Measurements from ENCODE around the gene GALNTL6. TPM values are rescaled to one million over a fixed set of nuclear protein-coding genes. Genes with fewer than 3 reads are reported as not detected.

Gene GALNTL6
- total RNA-seq, 2 experiments from 2014 or later = not detected

- DNase-seq = no peak
- Mint-ChIP-seq H3K36me3 (ENCODE audit: low read depth) (no peaks in the 10 kb centered on the region), H3K27me3 (ENCODE audit: low read depth) (no peaks in the 10 kb centered on the region), H3K4me3 (no peak overlapping the region), H3K4me1 (ENCODE audit: low read depth) (no peaks in the 10 kb centered on the region), H3K27ac (no peak overlapping the region), H3K9me3 (peaks cover 5% of the 10 kb centered on the region)
- intact Hi-C loops (cut with micrococcal nuclease) = no loop called here
- CTCF ChIA-PET = no interaction called here
These were observed 291.3 kb downstream of the GALNTL6 start for GRCh38 chr4:172104539-172104938.

- CTCF ChIA-PET = no interaction called here
- Mint-ChIP-seq H3K27me3 (ENCODE audit: low read depth) (no peaks in the 10 kb centered on the region), H3K4me1 (ENCODE audit: low read depth) (no peaks in the 10 kb centered on the region), H3K4me3 (no peak overlapping the region), H3K9me3 (peaks cover 3% of the 10 kb centered on the region), H3K27ac (no peak overlapping the region), H3K36me3 (ENCODE audit: low read depth) (no peaks in the 10 kb centered on the region)
- intact Hi-C loops (cut with micrococcal nuclease) = no loop called here
- DNase-seq = no peak
These were observed 292.7 kb downstream of the GALNTL6 start for GRCh38 chr4:172105918-172106317.

- intact Hi-C loops (cut with micrococcal nuclease) = no loop called here
- no peak overlapping the region for H3K27ac Mint-ChIP-seq
- H3K36me3 Mint-ChIP-seq (ENCODE audit: low read depth) = no peaks in the 10 kb centered on the region
- H3K9me3 Mint-ChIP-seq = no peaks in the 10 kb centered on the region
- H3K4me1 Mint-ChIP-seq (ENCODE audit: low read depth) = no peaks in the 10 kb centered on the region
- no peak overlapping the region for H3K4me3 Mint-ChIP-seq
- no peaks in the 10 kb centered on the region for H3K27me3 Mint-ChIP-seq (ENCODE audit: low read depth)
- CTCF ChIA-PET = no interaction called here
- no peak for DNase-seq
These were observed 296.3 kb downstream of the GALNTL6 start for GRCh38 chr4:172109466-172109865.

GRCh38 chr4:172124656-172125308 lies 311.6 kb downstream of the GALNTL6 start:
- Mint-ChIP-seq H3K4me1 (ENCODE audit: low read depth) (no peaks in the 10 kb centered on the region), H3K36me3 (ENCODE audit: low read depth) (no peaks in the 10 kb centered on the region), H3K27me3 (ENCODE audit: low read depth) (no peaks in the 10 kb centered on the region), H3K4me3 (no peak overlapping the region), H3K27ac (no peak overlapping the region), H3K9me3 (no peaks in the 10 kb centered on the region)
- DNase-seq = no peak
- intact Hi-C loops (cut with micrococcal nuclease) = no loop called here
- CTCF ChIA-PET = no interaction called here

- H3K27me3 Mint-ChIP-seq (ENCODE audit: low read depth) = no peaks in the 10 kb centered on the region
- H3K36me3 Mint-ChIP-seq (ENCODE audit: low read depth) = no peaks in the 10 kb centered on the region
- intact Hi-C loops (cut with micrococcal nuclease) = no loop called here
- no peak for DNase-seq
- H3K9me3 Mint-ChIP-seq = peaks cover 2% of the 10 kb centered on the region
- H3K4me1 Mint-ChIP-seq (ENCODE audit: low read depth) = no peaks in the 10 kb centered on the region
- CTCF ChIA-PET = no interaction called here
- no peak overlapping the region for H3K4me3 Mint-ChIP-seq
- H3K27ac Mint-ChIP-seq = no peak overlapping the region
These were observed 312.2 kb downstream of the GALNTL6 start for GRCh38 chr4:172125443-172125842.

GRCh38 chr4:172127168-172127567 lies 314.0 kb downstream of the GALNTL6 start:
- H3K27me3 Mint-ChIP-seq (ENCODE audit: low read depth) = no peaks in the 10 kb centered on the region
- no peak overlapping the region for H3K4me3 Mint-ChIP-seq
- H3K9me3 Mint-ChIP-seq = peaks cover 2% of the 10 kb centered on the region
- CTCF ChIA-PET = no interaction called here
- no peaks in the 10 kb centered on the region for H3K4me1 Mint-ChIP-seq (ENCODE audit: low read depth)
- no peaks in the 10 kb centered on the region for H3K36me3 Mint-ChIP-seq (ENCODE audit: low read depth)
- no peak for DNase-seq
- intact Hi-C loops (cut with micrococcal nuclease) = no loop called here
- H3K27ac Mint-ChIP-seq = no peak overlapping the region

- no peak for DNase-seq
- peaks cover 2% of the 10 kb centered on the region for H3K9me3 Mint-ChIP-seq
- CTCF ChIA-PET = no interaction called here
- no peaks in the 10 kb centered on the region for H3K27me3 Mint-ChIP-seq (ENCODE audit: low read depth)
- H3K27ac Mint-ChIP-seq = no peak overlapping the region
- H3K4me3 Mint-ChIP-seq = no peak overlapping the region
- H3K4me1 Mint-ChIP-seq (ENCODE audit: low read depth) = no peaks in the 10 kb centered on the region
- no peaks in the 10 kb centered on the region for H3K36me3 Mint-ChIP-seq (ENCODE audit: low read depth)
- intact Hi-C loops (cut with micrococcal nuclease) = no loop called here
These were observed 316.4 kb downstream of the GALNTL6 start for GRCh38 chr4:172129593-172129992.

- intact Hi-C loops (cut with micrococcal nuclease) = no loop called here
- no peak for DNase-seq
- no peak overlapping the region for H3K4me3 Mint-ChIP-seq
- H3K4me1 Mint-ChIP-seq (ENCODE audit: low read depth) = no peaks in the 10 kb centered on the region
- H3K36me3 Mint-ChIP-seq (ENCODE audit: low read depth) = no peaks in the 10 kb centered on the region
- peaks cover 7% of the 10 kb centered on the region for H3K9me3 Mint-ChIP-seq
- H3K27me3 Mint-ChIP-seq (ENCODE audit: low read depth) = no peaks in the 10 kb centered on the region
- CTCF ChIA-PET = no interaction called here
- no peak overlapping the region for H3K27ac Mint-ChIP-seq
These were observed 321.3 kb downstream of the GALNTL6 start for GRCh38 chr4:172134521-172134920.

- CTCF ChIA-PET = no interaction called here
- no peaks in the 10 kb centered on the region for H3K27me3 Mint-ChIP-seq (ENCODE audit: low read depth)
- intact Hi-C loops (cut with micrococcal nuclease) = no loop called here
- H3K4me3 Mint-ChIP-seq = no peak overlapping the region
- no peaks in the 10 kb centered on the region for H3K36me3 Mint-ChIP-seq (ENCODE audit: low read depth)
- no peaks in the 10 kb centered on the region for H3K4me1 Mint-ChIP-seq (ENCODE audit: low read depth)
- DNase-seq = no peak
- no peak overlapping the region for H3K27ac Mint-ChIP-seq
- no peaks in the 10 kb centered on the region for H3K9me3 Mint-ChIP-seq
These were observed 327.8 kb downstream of the GALNTL6 start for GRCh38 chr4:172141025-172141424.

- DNase-seq = no peak
- Mint-ChIP-seq H3K27ac (no peak overlapping the region), H3K9me3 (no peaks in the 10 kb centered on the region), H3K4me3 (no peak overlapping the region), H3K27me3 (ENCODE audit: low read depth) (no peaks in the 10 kb centered on the region), H3K36me3 (ENCODE audit: low read depth) (no peaks in the 10 kb centered on the region), H3K4me1 (ENCODE audit: low read depth) (no peaks in the 10 kb centered on the region)
- CTCF ChIA-PET = no interaction called here
- intact Hi-C loops (cut with micrococcal nuclease) = no loop called here
These were observed 329.1 kb downstream of the GALNTL6 start for GRCh38 chr4:172142281-172142741.

GRCh38 chr4:172143605-172144314 lies 330.6 kb downstream of the GALNTL6 start:
- CTCF ChIA-PET = no interaction called here
- H3K27me3 Mint-ChIP-seq (ENCODE audit: low read depth) = no peaks in the 10 kb centered on the region
- H3K4me3 Mint-ChIP-seq = no peak overlapping the region
- no peaks in the 10 kb centered on the region for H3K9me3 Mint-ChIP-seq
- no peak for DNase-seq
- no peaks in the 10 kb centered on the region for H3K4me1 Mint-ChIP-seq (ENCODE audit: low read depth)
- H3K27ac Mint-ChIP-seq = no peak overlapping the region
- H3K36me3 Mint-ChIP-seq (ENCODE audit: low read depth) = no peaks in the 10 kb centered on the region
- intact Hi-C loops (cut with micrococcal nuclease) = no loop called here

- Mint-ChIP-seq H3K9me3 (peaks cover under 1% of the 10 kb centered on the region), H3K36me3 (ENCODE audit: low read depth) (no peaks in the 10 kb centered on the region), H3K4me3 (no peak overlapping the region), H3K27me3 (ENCODE audit: low read depth) (no peaks in the 10 kb centered on the region), H3K27ac (no peak overlapping the region), H3K4me1 (ENCODE audit: low read depth) (no peaks in the 10 kb centered on the region)
- CTCF ChIA-PET = no interaction called here
- DNase-seq = no peak
- intact Hi-C loops (cut with micrococcal nuclease) = no loop called here
These were observed 334.5 kb downstream of the GALNTL6 start for GRCh38 chr4:172147687-172148086.

- CTCF ChIA-PET = no interaction called here
- DNase-seq = no peak
- H3K4me3 Mint-ChIP-seq = no peak overlapping the region
- no peak overlapping the region for H3K27ac Mint-ChIP-seq
- no peaks in the 10 kb centered on the region for H3K27me3 Mint-ChIP-seq (ENCODE audit: low read depth)
- H3K4me1 Mint-ChIP-seq (ENCODE audit: low read depth) = no peaks in the 10 kb centered on the region
- H3K36me3 Mint-ChIP-seq (ENCODE audit: low read depth) = no peaks in the 10 kb centered on the region
- peaks cover 1% of the 10 kb centered on the region for H3K9me3 Mint-ChIP-seq
- intact Hi-C loops (cut with micrococcal nuclease) = no loop called here
These were observed 336.1 kb downstream of the GALNTL6 start for GRCh38 chr4:172149329-172149728.
